Muscle of back (tissue), 10 donors: ENCODE data around the gene VSIG10L. TPM values are rescaled to one million over a fixed set of nuclear protein-coding genes. Genes with fewer than 3 reads are reported as not detected.

Experiments
- polyA plus RNA-seq, 10 donors: library from polyadenylated mRNA; unstranded; fragments of 120-200 nt; gene quantifications; one replicate each; pipeline ENCODE4 v1.2.1, GENCODE V29; 2013; ENCODE audit not compliant: insufficient read length in 10 of 10

The VSIG10L gene
- polyA plus RNA-seq, 10 donors, result 0.99 to 1.7 (median 1.2) TPM

Other genes starting within 250 kb of the VSIG10L start
- 1 to 10 TPM; 1.5 to 3.0 (median 2.2) TPM for gene CTU1, start 233.7 kb downstream of the VSIG10L start, polyA plus RNA-seq
- gene SIGLEC9, start 217.2 kb downstream of the VSIG10L start, polyA plus RNA-seq, result 1 to 10 TPM in 7 of 10 donors, under 1 TPM in 3; 0.60 to 1.6 (median 1.2) TPM
- gene SIGLEC7, start 199.8 kb downstream of the VSIG10L start, polyA plus RNA-seq, result under 1 TPM; 0.42 to 0.93 (median 0.57) TPM
- gene CD33, start 117.1 kb downstream of the VSIG10L start, polyA plus RNA-seq, result 1 to 10 TPM; 2.1 to 4.5 (median 2.9) TPM
- gene SIGLECL1, start 91.1 kb downstream of the VSIG10L start, polyA plus RNA-seq, result not detected
- under 1 TPM; 0.09 to 0.51 (median 0.18) TPM for gene IGLON5, start 30.5 kb downstream of the VSIG10L start, polyA plus RNA-seq
- gene ETFB, start 24.2 kb upstream of the VSIG10L start, polyA plus RNA-seq, result 10 to 100 TPM; 33.9 to 55.1 (median 42.4) TPM
- 1 to 10 TPM in 4 of 10 donors, under 1 TPM in 6; 0.30 to 1.3 (median 0.95) TPM for gene CLDND2, start 26.9 kb upstream of the VSIG10L start, polyA plus RNA-seq
- gene NKG7, start 30.5 kb upstream of the VSIG10L start, polyA plus RNA-seq, result 1 to 10 TPM; 1.2 to 5.1 (median 2.2) TPM
- gene LIM2, start 45.8 kb upstream of the VSIG10L start, polyA plus RNA-seq, result not detected
- under 1 TPM in 1 of 10 donors, not detected in 9; 0.19 TPM for gene C19orf84, start 48.5 kb upstream of the VSIG10L start, polyA plus RNA-seq
- 1 to 10 TPM in 3 of 10 donors, under 1 TPM in 7; 0.35 to 1.5 (median 0.82) TPM for gene SIGLEC10, start 75.5 kb upstream of the VSIG10L start, polyA plus RNA-seq
- under 1 TPM in 4 of 10 donors, not detected in 6; 0.07 to 0.30 (median 0.11) TPM for gene SIGLEC8, start 116.3 kb upstream of the VSIG10L start, polyA plus RNA-seq
- not detected for gene CEACAM18, start 136.4 kb upstream of the VSIG10L start, polyA plus RNA-seq
- gene SIGLEC12, start 159.7 kb upstream of the VSIG10L start, polyA plus RNA-seq, result under 1 TPM in 6 of 10 donors, not detected in 4; 0.08 to 0.40 (median 0.13) TPM
- under 1 TPM in 7 of 10 donors, not detected in 3; 0.11 to 0.46 (median 0.33) TPM for gene SIGLEC6, start 189.5 kb upstream of the VSIG10L start, polyA plus RNA-seq
- gene ZNF175, start 229.1 kb upstream of the VSIG10L start, polyA plus RNA-seq, result 10 to 100 TPM in 1 of 10 donors, 1 to 10 TPM in 9; 7.2 to 12.5 (median 8.7) TPM